ENCODE data around the gene ZNF341. TPM values are rescaled to one million over a fixed set of nuclear protein-coding genes. Genes with fewer than 3 reads are reported as not detected.

ZNF341 gene
- total and polyA plus RNA-seq, 4 donors: 2.1 to 4.3 (median 3.4) TPM

DNA sequence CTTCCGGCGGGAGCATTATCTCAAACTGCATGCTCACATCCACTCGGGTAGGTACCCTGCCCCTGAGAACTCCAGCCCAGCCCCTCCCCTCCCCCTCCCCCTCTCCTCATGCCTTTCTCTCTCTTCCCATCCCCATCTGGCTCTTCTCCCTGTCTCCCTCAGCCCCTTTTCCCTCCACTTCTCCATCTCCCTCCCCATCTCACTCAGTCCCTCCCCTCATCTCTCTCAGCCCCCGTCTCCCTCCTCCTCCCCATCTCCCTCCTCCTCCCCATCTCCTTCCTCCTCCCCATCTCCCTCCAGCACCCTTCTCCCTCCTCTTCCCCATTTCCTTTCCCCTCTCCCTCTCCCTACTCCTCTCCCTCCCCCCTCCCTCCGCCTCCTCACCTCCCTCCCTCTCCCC lies 52.0 kb downstream of the ZNF341 start:
- no peak for ATAC-seq (ENCODE audit: insufficient read depth, low FRiP score)
- TF ChIP-seq, protein P1, sequence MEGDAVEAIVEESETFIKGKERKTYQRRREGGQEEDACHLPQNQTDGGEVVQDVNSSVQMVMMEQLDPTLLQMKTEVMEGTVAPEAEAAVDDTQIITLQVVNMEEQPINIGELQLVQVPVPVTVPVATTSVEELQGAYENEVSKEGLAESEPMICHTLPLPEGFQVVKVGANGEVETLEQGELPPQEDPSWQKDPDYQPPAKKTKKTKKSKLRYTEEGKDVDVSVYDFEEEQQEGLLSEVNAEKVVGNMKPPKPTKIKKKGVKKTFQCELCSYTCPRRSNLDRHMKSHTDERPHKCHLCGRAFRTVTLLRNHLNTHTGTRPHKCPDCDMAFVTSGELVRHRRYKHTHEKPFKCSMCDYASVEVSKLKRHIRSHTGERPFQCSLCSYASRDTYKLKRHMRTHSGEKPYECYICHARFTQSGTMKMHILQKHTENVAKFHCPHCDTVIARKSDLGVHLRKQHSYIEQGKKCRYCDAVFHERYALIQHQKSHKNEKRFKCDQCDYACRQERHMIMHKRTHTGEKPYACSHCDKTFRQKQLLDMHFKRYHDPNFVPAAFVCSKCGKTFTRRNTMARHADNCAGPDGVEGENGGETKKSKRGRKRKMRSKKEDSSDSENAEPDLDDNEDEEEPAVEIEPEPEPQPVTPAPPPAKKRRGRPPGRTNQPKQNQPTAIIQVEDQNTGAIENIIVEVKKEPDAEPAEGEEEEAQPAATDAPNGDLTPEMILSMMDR (IDR thresholded peaks at IDR 0.05; ENCODE audit: control extremely low read depth, extremely low read depth): no peak
- Histone ChIP-seq H3K9me3 (ENCODE audit: control insufficient read depth in 4 of 4, insufficient read depth in 3 of 4, low read length in 3 of 4) (no peaks in the 10 kb centered on the region), H3K27ac (ENCODE audit: low read depth in 1 of 2, low read length in 1 of 2) (no peak overlapping the region), H3K9ac (ENCODE audit: insufficient read depth in 1 of 2, low read length in 2 of 2) (no peak overlapping the region), H3K4me1 (ENCODE audit: control insufficient read depth in 5 of 5, insufficient read depth in 5 of 5, low read length in 5 of 5) (peaks cover 0 to 7% (median 2%) of the 10 kb centered on the region in 5 donors), H3K4me3 (no peak overlapping the region), H3K27me3 (ENCODE audit: control insufficient read depth in 3 of 3, insufficient read depth in 3 of 3, low read length in 2 of 3) (no peaks in the 10 kb centered on the region), H3K36me3 (ENCODE audit: control insufficient read depth in 4 of 4, insufficient read depth in 4 of 4, low read length in 4 of 4) (peaks cover 0 to 6% (median 2%) of the 10 kb centered on the region in 4 donors)
- no peak for DNase-seq
- WGBS, 2 donors: 82 to 85% methylated on average over 5 of the region's 5 CpGs

- ATAC-seq (ENCODE audit: insufficient read depth, low FRiP score) (no peak), DNase-seq (no peak)
- Histone ChIP-seq H3K27ac (ENCODE audit: low read depth in 1 of 2, low read length in 1 of 2) (no peak overlapping the region), H3K4me1 (ENCODE audit: control insufficient read depth in 5 of 5, insufficient read depth in 5 of 5, low read length in 5 of 5) (peaks cover 0 to 10% (median 6%) of the 10 kb centered on the region in 5 donors), H3K9ac (ENCODE audit: insufficient read depth in 1 of 2, low read length in 2 of 2) (no peak overlapping the region), H3K36me3 (ENCODE audit: control insufficient read depth in 4 of 4, insufficient read depth in 4 of 4, low read length in 4 of 4) (peaks cover 0 to 6% (median 2%) of the 10 kb centered on the region in 4 donors), H3K4me3 (no peak overlapping the region), H3K9me3 (ENCODE audit: control insufficient read depth in 4 of 4, insufficient read depth in 3 of 4, low read length in 3 of 4) (no peaks in the 10 kb centered on the region), H3K27me3 (ENCODE audit: control insufficient read depth in 3 of 3, insufficient read depth in 3 of 3, low read length in 2 of 3) (no peaks in the 10 kb centered on the region)
- TF ChIP-seq, protein P1 (IDR thresholded peaks at IDR 0.05; ENCODE audit: control extremely low read depth, extremely low read depth): no peak
- 88 to 93% methylated on average over 2 of the region's 2 CpGs for WGBS, 2 donors
Measured at GRCh38 chr20:33784225-33784624, 52.4 kb downstream of the ZNF341 start.

- no peak for DNase-seq
- no peak for ATAC-seq (ENCODE audit: insufficient read depth, low FRiP score)
- WGBS, 2 donors: 67 to 77% methylated on average over 5 of the region's 5 CpGs
Measured at GRCh38 chr20:33785503-33785902, 53.7 kb downstream of the ZNF341 start.

More at GRCh38 chr20:33785503-33785902, 53.7 kb downstream of the ZNF341 start:
- H3K27ac ChIP-seq (ENCODE audit: low read depth in 1 of 2, low read length in 1 of 2): no peak overlapping the region
- no peaks in the 10 kb centered on the region for H3K9me3 ChIP-seq (ENCODE audit: control insufficient read depth in 4 of 4, insufficient read depth in 3 of 4, low read length in 3 of 4)
- H3K36me3 ChIP-seq (ENCODE audit: control insufficient read depth in 4 of 4, insufficient read depth in 4 of 4, low read length in 4 of 4): peaks cover 0 to 6% (median 2%) of the 10 kb centered on the region in 4 donors
- H3K27me3 ChIP-seq (ENCODE audit: control insufficient read depth in 3 of 3, insufficient read depth in 3 of 3, low read length in 2 of 3): no peaks in the 10 kb centered on the region
- peaks cover 0 to 14% (median 13%) of the 10 kb centered on the region in 5 donors for H3K4me1 ChIP-seq (ENCODE audit: control insufficient read depth in 5 of 5, insufficient read depth in 5 of 5, low read length in 5 of 5)
- TF ChIP-seq, protein P1 (IDR thresholded peaks at IDR 0.05; ENCODE audit: control extremely low read depth, extremely low read depth): no peak
- no peak overlapping the region for H3K4me3 ChIP-seq
- no peak overlapping the region for H3K9ac ChIP-seq (ENCODE audit: insufficient read depth in 1 of 2, low read length in 2 of 2)

Data from lung (tissue), 12 donors.